Calu3 (cell line): ENCODE data around the gene SH3BP5L. TPM values are rescaled to one million over a fixed set of nuclear protein-coding genes. Genes with fewer than 3 reads are reported as not detected.
"Not testable (repeated sequence)": the region's sequence is repeated elsewhere in the genome, so short reads cannot be mapped to it uniquely, and the experiment has no call there.

Experiments
- BruUV-seq: library from RNA; stranded (reverse); fragments of 400-500 nt; replicated peaks from 2 replicates; lab custom pipeline; 2021; lab: Mats Ljungman, UMichigan
- CTCF ChIA-PET: fragments of 300-600 bp; sonication (Branson Sonifier 250); formaldehyde crosslinking; loops from one replicate; lab custom pipeline; 2022; ENCODE audit warnings: antibody characterized with exemption; lab: Charles Lee
- DNase-seq: peaks from one replicate; pipeline ENCODE4 v3.0.0; 2022
- H3K27ac Mint-ChIP-seq: one replicate; pipeline ENCODE4 v1.8.0; 2022; ENCODE audit warnings: mixed read lengths; ENCODE audit not compliant: unreplicated experiment
- H3K27me3 Mint-ChIP-seq: one replicate; pipeline ENCODE4 v1.8.0; 2022; ENCODE audit warnings: mixed read lengths; ENCODE audit not compliant: unreplicated experiment
- H3K36me3 Mint-ChIP-seq: one replicate; pipeline ENCODE4 v1.8.0; 2022; ENCODE audit warnings: mild to moderate bottlenecking, moderate library complexity, mixed read lengths; ENCODE audit not compliant: insufficient read depth, unreplicated experiment
- H3K4me1 Mint-ChIP-seq: one replicate; pipeline ENCODE4 v1.8.0; 2022; ENCODE audit warnings: mild to moderate bottlenecking, low read depth, mixed read lengths; ENCODE audit not compliant: unreplicated experiment
- H3K4me3 Mint-ChIP-seq: one replicate; pipeline ENCODE4 v1.8.0; 2022; ENCODE audit warnings: mild to moderate bottlenecking, low read depth, moderate library complexity, mixed read lengths; ENCODE audit not compliant: unreplicated experiment
- H3K9me3 Mint-ChIP-seq: one replicate; pipeline ENCODE4 v1.8.0; 2022; ENCODE audit warnings: low read depth, mixed read lengths; ENCODE audit not compliant: unreplicated experiment
- CTCF ChIP-seq: fragments of 200-600 bp; IDR thresholded peaks from one replicate; pipeline ENCODE4 v1.8.0; 2022; ENCODE audit warnings: antibody characterized with exemption; ENCODE audit not compliant: unreplicated experiment
- intact Hi-C: fragments of 100-400 bp; cut with micrococcal nuclease; formaldehyde crosslinking; loops from one replicate; pipeline ENCODE4 v1.10.0; 2022; ENCODE audit not compliant: unreplicated experiment
- total RNA-seq: library from RNA; stranded (reverse); gene quantifications from 2 replicates; pipeline ENCODE4 v1.2.3, GENCODE V29; 2022

SH3BP5L gene
- total RNA-seq, 1 experiment from 2014 or later = 27.1 TPM

- H3K27me3 Mint-ChIP-seq = no peaks in the 10 kb centered on the region
- no peak overlapping the region for H3K4me3 Mint-ChIP-seq
- CTCF ChIA-PET = no interaction called here
- H3K4me1 Mint-ChIP-seq = no peaks in the 10 kb centered on the region
- DNase-seq = no peak
- no peak for TF ChIP-seq CTCF
- no TSS peak for BruUV-seq
- intact Hi-C loops = no loop called here
- peaks cover 13% of the 10 kb centered on the region for H3K9me3 Mint-ChIP-seq
- H3K27ac Mint-ChIP-seq = no peak overlapping the region
- H3K36me3 Mint-ChIP-seq = no peaks in the 10 kb centered on the region
These were observed 23.3 kb downstream of the SH3BP5L start for GRCh38 chr1:248802454-248802853.

DNA sequence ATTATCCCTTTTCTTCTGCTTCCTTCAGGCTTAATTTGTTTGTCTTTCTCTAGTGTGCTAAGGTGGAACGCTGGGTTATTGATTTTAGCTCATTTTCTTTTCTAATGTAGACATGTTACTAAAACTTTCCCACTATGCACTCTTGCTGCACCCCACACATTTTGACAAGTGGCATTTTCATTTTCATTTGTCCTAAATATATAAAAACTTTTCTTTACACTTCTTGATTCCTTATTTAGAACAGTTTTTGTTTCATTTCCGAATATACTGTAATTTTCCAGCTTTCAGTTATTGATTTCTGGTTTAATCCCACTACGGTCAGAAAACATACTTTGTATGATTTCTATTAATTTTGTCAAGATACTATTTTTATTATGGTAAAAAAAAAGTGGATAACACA, 25.3 kb downstream of the SH3BP5L start:
- TF ChIP-seq CTCF = no peak
- H3K27ac Mint-ChIP-seq = no peak overlapping the region

DNA sequence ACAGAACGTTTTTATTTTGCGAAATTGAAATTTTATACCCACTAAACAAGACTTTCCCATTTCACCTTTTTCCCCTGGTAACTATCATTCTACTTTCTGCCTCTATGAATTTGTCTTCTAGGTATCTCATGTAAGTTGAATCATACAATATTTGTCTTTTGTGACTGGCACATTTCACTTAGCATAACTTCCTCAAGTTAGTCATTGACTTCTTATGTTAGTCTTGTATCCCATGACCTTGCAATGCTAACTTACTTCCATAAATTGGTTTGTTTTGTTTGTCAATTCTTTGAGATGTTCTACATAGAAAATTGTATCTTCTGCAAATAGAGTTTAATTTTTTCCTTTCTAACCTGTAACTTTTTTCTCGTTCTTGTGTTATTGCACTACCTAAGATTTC, 26.9 kb downstream of the SH3BP5L start:
- peaks cover 17% of the 10 kb centered on the region for H3K9me3 Mint-ChIP-seq
- BruUV-seq = no TSS peak
- DNase-seq = no peak

More for the DNA sequence above, 25.3 kb downstream of the SH3BP5L start:
- peaks cover 13% of the 10 kb centered on the region for H3K9me3 Mint-ChIP-seq
- no peak for DNase-seq
- H3K4me3 Mint-ChIP-seq = no peak overlapping the region
- no peaks in the 10 kb centered on the region for H3K36me3 Mint-ChIP-seq
- no peaks in the 10 kb centered on the region for H3K4me1 Mint-ChIP-seq
- CTCF ChIA-PET = interaction anchor here (0.7 kb wide), 1 partner anchor 100 kb away, joined by 4 read pairs; no protein-coding TSS in a partner anchor
- intact Hi-C loops = no loop called here
- no TSS peak for BruUV-seq
- no peaks in the 10 kb centered on the region for H3K27me3 Mint-ChIP-seq

GRCh38 chr1:248794663-248795062, 31.1 kb downstream of the SH3BP5L start:
- H3K9me3 Mint-ChIP-seq, H3K27ac Mint-ChIP-seq, H3K27me3 Mint-ChIP-seq, DNase-seq, H3K4me1 Mint-ChIP-seq, intact Hi-C loops, H3K36me3 Mint-ChIP-seq, BruUV-seq, CTCF ChIA-PET, H3K4me3 Mint-ChIP-seq: not testable (repeated sequence)

More for the DNA sequence above, 26.9 kb downstream of the SH3BP5L start:
- CTCF ChIA-PET = no interaction called here
- intact Hi-C loops = no loop called here
- Mint-ChIP-seq H3K27ac (no peak overlapping the region), H3K4me3 (no peak overlapping the region), H3K36me3 (no peaks in the 10 kb centered on the region), H3K27me3 (no peaks in the 10 kb centered on the region), H3K4me1 (no peaks in the 10 kb centered on the region)
- TF ChIP-seq CTCF = no peak

- no peak for TF ChIP-seq CTCF
- Mint-ChIP-seq H3K27ac (no peak overlapping the region), H3K4me3 (no peak overlapping the region), H3K27me3 (no peaks in the 10 kb centered on the region), H3K9me3 (peaks cover 10% of the 10 kb centered on the region), H3K4me1 (no peaks in the 10 kb centered on the region), H3K36me3 (no peaks in the 10 kb centered on the region)
- DNase-seq = no peak
- CTCF ChIA-PET = no interaction called here
- BruUV-seq = no TSS peak
- intact Hi-C loops = no loop called here
These were observed 32.1 kb downstream of the SH3BP5L start for GRCh38 chr1:248793592-248793991.
